Measurements from ENCODE around the gene ACKR2. TPM values are rescaled to one million over a fixed set of nuclear protein-coding genes. Genes with fewer than 3 reads are reported as not detected.

ACKR2 gene
- total and polyA plus RNA-seq, 2 of the 13 experiments (the other 11 are each of a cell fraction or from before 2014, with no cell fraction given) = 1.1 to 1.9 TPM

DNA sequence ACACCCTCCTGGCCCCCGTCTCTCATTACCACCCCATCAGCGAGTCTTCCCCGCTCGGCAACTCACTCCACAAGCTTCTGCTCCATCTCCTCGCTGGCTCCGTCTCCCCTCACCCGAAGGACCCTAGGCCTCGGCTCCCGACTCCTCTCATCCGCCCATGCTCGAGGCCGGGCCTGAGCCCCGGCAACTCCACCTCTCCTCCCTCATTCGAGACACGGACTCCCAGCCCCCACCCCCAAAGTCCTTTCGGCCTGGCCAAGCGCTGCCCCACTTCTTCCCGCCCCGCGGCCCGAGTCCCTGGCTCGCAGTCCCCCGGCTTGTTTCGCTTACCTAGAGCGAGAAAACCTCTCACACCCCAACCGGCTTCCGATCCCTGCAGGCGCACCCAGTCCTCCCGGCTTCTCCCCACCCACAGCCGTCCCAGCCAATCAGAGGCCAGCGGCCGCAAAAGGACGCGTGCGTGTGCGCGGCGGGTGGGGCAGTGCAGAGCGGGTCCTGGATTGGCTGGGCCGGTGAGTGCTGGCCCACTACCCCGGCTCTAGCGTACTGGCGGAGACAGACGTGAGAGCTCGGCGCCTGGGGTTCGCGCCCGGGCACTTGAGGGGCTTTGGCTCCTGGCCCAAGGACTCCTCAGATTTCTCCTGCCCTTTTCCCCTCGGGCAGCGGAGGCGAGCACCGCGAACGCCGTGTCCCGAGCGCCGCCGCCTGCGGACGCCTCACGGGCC lies 5.0 kb upstream of the ACKR2 start, which contains the start of gene HIGD1A (continued):
- TF ChIP-seq THYN1 (CRISPR knock-in tag; IDR thresholded peaks at IDR 0.05; ENCODE audit: borderline replicate concordance, low read depth) (peak; percentile 57; the same call in 1 of the 2 replicates), ZNF550 (CRISPR knock-in tag; IDR thresholded peaks at IDR 0.05; ENCODE audit: borderline replicate concordance) (no peak), ZKSCAN8 (CRISPR knock-in tag; IDR thresholded peaks at IDR 0.05; ENCODE audit: borderline replicate concordance) (0 out of 2 replicates have a peak, but pooled peaks have one; percentile 28), ZNF460 (CRISPR knock-in tag; IDR thresholded peaks at IDR 0.05; ENCODE audit: borderline replicate concordance) (no peak), ZBTB42 (CRISPR knock-in tag; IDR thresholded peaks at IDR 0.05) (peak; percentile 74), ZSCAN22 (CRISPR knock-in tag; IDR thresholded peaks at IDR 0.05) (no peak), ZNF569 (CRISPR knock-in tag; IDR thresholded peaks at IDR 0.05; ENCODE audit: borderline replicate concordance) (peak; percentile 90; the same call in 1 of the 2 replicates), ZNF44 (CRISPR knock-in tag; IDR thresholded peaks at IDR 0.05) (no peak), ZNF614 (CRISPR knock-in tag; IDR thresholded peaks at IDR 0.05; ENCODE audit: borderline replicate concordance) (no peak), SP1 (IDR thresholded peaks at IDR 0.05) (no peak), SP1 (CRISPR knock-in tag; IDR thresholded peaks at IDR 0.05) (peak; percentile 28; the same call in 1 of the 2 replicates), TEF (CRISPR knock-in tag; IDR thresholded peaks at IDR 0.05) (no peak), ZNF160 (CRISPR knock-in tag; IDR thresholded peaks at IDR 0.05) (no peak), KLF9 (CRISPR knock-in tag; IDR thresholded peaks at IDR 0.05; ENCODE audit: low read depth) (no peak), PATZ1 (CRISPR knock-in tag; IDR thresholded peaks at IDR 0.05) (peak; percentile 61), ARID3A (IDR thresholded peaks at IDR 0.05; ENCODE audit: low read depth, low read length) (no peak), IKZF4 (CRISPR knock-in tag; IDR thresholded peaks at IDR 0.05; ENCODE audit: borderline replicate concordance, low read depth, not compliant biosample characterization) (no peak), ZNF724P (CRISPR knock-in tag; IDR thresholded peaks at IDR 0.05; ENCODE audit: borderline replicate concordance) (0 out of 2 replicates have a peak, but pooled peaks have one; percentile 44), ZNF512B (CRISPR knock-in tag; IDR thresholded peaks at IDR 0.05; ENCODE audit: borderline replicate concordance) (no peak)
- TF ChIP-seq, protein P1, sequence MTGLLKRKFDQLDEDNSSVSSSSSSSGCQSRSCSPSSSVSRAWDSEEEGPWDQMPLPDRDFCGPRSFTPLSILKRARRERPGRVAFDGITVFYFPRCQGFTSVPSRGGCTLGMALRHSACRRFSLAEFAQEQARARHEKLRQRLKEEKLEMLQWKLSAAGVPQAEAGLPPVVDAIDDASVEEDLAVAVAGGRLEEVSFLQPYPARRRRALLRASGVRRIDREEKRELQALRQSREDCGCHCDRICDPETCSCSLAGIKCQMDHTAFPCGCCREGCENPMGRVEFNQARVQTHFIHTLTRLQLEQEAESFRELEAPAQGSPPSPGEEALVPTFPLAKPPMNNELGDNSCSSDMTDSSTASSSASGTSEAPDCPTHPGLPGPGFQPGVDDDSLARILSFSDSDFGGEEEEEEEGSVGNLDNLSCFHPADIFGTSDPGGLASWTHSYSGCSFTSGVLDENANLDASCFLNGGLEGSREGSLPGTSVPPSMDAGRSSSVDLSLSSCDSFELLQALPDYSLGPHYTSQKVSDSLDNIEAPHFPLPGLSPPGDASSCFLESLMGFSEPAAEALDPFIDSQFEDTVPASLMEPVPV (CRISPR knock-in tag; IDR thresholded peaks at IDR 0.05) = peak; percentile 75; the same call in 1 of the 2 replicates
